GM21825 (cell line): Measurements from ENCODE around the gene CUX1.
"Not testable (repeated sequence)": the region's sequence is repeated elsewhere in the genome, so short reads cannot be mapped to it uniquely, and the experiment has no call there.

Experiments
- ATAC-seq: cut with Tn5 transposase; IDR thresholded peaks from one replicate; pipeline ENCODE4 v1.9.1; 2021; ENCODE audit warnings: mild to moderate bottlenecking, moderate library complexity; ENCODE audit not compliant: unreplicated experiment

The CUX1 gene

DNA sequence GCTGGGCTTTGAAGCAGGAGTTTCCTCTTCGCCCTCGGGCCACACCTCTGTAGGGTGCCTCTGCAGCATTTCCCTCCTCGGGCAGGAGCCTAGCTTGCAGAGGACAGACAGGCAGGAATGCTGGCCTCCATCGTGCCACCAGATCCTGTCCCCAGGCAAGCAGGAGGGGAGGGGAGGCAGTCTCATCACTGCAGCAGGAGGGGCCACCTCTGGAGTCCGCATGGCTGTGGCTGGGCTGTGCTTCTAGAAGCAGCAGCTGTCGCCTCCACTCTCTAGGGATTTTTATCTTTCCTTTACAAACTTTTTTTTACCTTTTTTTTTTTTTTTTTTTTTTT, 181.4 kb downstream of the CUX1 start:
- ATAC-seq: no peak

GRCh38 chr7:101999393-101999792, 182.0 kb downstream of the CUX1 start:
- ATAC-seq: no peak

- ATAC-seq: no peak
These were observed 182.7 kb downstream of the CUX1 start for GRCh38 chr7:102000123-102000522.

- ATAC-seq: no peak
These were observed 186.8 kb downstream of the CUX1 start for GRCh38 chr7:102004229-102004628.

- no peak for ATAC-seq
These were observed 187.4 kb downstream of the CUX1 start for GRCh38 chr7:102004848-102005247.

DNA sequence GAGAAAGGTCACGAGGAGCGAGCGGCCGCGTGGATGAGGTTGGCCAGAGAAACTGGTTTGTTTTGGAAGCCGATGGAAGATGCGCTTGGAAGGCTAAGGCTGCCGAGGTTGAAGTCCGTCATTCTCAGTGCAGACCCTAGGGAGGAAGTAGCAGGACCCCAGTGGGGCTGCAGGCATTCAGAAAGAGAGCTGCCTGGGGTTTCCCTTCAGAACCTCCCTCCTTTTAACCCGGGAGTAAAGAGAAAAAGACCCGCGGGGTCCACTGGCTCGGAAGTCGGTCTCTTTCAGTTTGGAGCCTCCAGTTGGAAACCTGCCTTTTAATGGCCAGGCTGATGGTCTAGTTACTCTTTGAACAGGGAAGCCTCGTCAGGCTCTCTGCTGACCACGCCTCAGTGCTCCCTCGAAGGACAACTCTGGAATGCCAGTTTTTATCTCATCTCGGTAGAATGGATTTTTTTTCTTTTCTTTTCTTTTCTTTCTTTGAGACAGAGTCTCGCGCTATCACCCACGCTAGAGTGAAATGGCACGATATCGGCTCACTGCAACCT, 188.6 kb downstream of the CUX1 start:
- ATAC-seq: no peak

DNA sequence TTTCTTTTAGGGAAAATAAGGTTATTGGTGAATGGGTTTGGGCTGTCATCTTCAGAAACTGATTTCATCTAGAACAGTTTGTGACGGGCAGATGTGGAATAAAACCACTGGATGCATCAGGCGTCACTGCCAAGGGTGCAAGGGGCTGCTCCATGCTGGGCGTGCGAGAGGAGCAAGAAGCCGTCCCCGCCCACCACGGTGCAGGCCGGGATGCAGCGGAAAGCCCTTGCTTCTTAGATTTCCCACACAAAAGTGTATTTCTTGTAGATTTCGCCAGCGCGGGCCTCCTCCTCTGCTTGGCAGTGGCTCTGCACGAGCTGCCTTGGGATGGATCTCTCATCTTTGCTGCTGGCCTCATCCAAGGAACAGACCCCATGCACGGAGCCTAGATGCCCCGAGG, 189.3 kb downstream of the CUX1 start:
- no peak for ATAC-seq

- no peak for ATAC-seq
These were observed 191.3 kb downstream of the CUX1 start for GRCh38 chr7:102008535-102009262.

GRCh38 chr7:102009628-102010027, 192.2 kb downstream of the CUX1 start:
- no peak for ATAC-seq

- ATAC-seq: not testable (repeated sequence)
These were observed 194.8 kb downstream of the CUX1 start for GRCh38 chr7:102012112-102012830.

DNA sequence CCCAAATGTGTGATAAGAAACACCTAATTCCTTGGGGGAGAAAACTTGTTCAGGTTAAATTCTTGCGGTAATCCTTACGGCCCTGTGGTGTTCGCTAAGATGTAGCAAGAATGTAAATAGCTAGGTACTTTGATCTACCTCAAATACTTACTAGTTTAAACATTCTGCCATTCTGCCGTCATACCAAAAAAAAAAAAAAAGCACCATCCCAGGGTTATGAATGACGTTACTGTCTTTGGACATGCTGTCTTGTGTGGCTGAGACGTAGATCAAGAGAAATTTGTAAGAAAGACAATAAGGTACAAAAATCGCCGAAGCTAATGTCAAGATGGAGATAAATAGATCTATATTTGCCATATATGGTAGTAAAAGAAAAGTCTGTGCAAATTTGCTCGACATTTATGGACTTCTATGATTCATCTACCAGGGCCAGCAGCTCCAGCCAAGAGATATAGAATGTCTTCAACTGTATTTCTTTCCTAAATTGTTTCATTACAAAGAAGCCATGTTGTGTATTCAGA, 195.6 kb downstream of the CUX1 start:
- no peak for ATAC-seq

GRCh38 chr7:102018876-102019275, 201.4 kb downstream of the CUX1 start:
- ATAC-seq: no peak

GRCh38 chr7:102019461-102019860, 202.0 kb downstream of the CUX1 start:
- no peak for ATAC-seq

DNA sequence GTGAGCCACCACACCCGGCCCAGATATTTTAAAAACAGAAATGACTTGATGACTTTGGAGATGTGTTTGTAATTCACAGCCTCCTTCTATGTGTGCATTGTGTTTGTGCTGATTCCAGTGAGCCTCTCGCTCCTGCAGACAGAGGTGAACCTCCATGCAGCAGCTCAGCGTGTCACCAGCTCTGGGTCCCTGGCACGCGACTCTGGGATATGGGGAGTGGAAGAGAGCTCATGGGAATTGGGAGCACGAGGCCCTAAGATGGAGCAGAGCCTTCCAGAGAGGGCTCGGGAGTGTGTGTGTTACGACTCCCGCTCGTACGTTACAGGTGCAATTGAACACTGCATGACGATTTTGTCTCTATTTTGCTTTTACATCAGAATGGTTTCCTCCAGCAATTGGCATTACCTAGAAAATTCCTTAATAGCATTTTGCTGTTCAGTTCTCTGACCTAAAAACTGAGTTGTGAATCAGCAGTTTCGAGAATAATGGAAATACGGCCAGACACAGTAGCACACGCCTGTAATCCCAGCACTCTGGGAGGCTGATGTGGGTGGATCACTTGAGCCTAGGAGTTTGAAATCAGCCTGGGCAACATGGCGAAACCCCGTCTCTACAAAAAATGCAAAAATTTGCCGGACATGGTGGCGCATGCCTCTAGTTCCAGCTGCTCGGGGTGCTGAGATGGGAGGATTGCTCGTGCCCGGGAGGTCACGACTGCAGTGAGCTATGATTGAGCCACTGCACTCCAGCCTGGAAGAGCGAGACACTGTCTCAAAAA, 204.6 kb downstream of the CUX1 start:
- ATAC-seq: no peak

GRCh38 chr7:102024005-102024768, 206.8 kb downstream of the CUX1 start:
- no peak for ATAC-seq

DNA sequence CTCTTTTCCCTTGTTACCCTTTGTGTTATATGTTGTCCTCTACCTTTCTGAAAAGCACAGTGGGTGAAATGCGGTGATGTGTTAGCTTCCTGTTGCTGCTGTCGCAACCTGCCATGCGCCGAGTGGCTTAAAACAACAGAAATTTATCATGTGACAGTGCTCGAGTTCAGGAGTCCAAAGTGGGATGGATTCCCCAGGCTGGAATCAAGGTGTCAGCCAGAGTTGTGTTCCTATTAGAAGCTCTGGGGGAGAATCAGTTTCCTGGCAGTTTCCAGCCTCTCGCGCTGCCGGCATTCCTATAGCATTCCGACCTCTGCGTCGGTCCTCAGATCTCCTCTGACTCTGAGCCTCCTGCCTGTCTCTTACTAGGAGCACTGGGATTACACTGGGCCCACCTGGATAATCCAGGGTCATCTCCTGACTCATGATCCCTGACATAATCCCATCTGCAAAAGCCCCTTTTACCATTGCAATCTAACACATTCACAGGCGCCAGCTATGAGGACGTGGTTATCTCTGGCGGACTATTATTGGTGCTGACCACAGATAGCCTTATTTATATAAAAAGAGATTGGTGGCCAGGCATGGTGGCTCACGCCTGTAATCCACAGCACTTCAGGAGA, 207.5 kb downstream of the CUX1 start:
- no peak for ATAC-seq

- ATAC-seq: not testable (repeated sequence)
These were observed 208.4 kb downstream of the CUX1 start for GRCh38 chr7:102025777-102026176.

DNA sequence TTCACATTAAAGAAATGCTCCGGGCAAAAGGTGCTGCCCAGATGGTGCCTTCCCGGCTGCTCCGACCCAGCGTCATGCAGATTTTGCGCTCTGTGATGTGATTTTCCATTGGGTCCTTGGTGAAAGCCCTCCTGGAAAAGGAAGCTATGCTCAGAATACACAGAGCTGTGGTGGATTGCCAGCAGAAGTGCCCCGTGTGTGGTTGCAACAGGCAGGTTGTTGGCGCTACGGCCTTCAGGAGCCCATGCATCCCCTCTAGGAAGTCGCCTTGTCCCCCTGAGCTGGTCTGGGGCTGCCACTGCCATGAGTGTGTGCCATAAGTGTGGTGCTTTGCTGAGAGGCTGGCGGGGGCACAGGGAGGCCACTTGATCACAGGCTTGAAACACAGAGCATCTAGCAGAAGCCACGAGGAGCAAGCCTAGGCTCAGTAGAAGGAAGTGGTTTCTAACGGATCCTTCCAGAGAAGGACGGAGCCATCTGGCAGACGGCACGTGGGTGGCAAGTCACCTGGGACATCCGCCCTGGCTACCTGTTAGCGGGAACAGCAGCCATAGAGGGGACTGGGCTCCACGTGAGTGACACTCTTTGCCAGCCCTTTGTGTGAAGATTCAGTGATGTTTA, 210.9 kb downstream of the CUX1 start:
- ATAC-seq: no peak

DNA sequence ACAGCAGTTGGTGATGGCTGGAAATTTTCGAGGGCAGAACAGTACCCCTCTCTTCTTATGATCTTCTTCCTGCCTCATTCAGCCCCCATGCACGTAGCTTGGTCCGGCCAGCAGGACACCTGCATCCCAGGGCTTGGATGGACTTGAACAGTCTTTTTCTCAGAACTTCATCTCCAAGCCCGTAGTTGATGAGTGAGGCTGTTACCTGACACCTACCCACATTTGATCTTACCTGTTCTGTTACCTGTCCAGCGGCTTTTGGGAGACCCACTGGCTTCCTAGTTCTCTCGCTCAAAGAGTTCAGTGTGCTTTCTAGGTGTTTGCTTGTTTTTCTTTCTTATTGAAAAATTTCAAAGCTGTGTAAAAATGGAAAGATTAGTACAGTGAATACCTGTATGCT, 212.2 kb downstream of the CUX1 start:
- no peak for ATAC-seq

GRCh38 chr7:102030696-102031095, 213.3 kb downstream of the CUX1 start:
- no peak for ATAC-seq
